NCI-H69 (cell line): ENCODE data around the gene ABHD17C.

Experiments used
- DNase-seq: peaks from one replicate; lab custom pipeline; 2025; lab: John Stamatoyannopoulos, UW

The ABHD17C gene

DNA sequence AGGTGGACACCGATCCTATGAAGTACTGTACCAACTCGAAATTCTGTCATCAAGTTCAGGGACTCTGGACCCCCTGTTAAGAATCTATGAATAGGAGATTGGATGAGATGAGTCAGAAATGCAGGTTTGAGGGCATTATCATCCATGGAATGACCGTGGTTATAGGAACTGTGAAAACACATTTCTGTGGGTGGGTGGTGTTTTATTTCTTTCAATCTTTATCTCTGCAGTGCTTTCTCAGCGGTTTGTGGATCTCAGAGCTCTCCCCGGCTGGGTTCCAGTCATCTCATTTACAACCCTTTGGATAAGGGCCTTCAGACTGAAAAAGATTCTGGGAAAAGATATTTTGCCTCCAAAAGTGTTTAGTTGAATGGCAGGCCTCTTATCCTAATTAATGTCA, 5.4 kb upstream of the ABHD17C start:
- DNase-seq = no peak

DNA sequence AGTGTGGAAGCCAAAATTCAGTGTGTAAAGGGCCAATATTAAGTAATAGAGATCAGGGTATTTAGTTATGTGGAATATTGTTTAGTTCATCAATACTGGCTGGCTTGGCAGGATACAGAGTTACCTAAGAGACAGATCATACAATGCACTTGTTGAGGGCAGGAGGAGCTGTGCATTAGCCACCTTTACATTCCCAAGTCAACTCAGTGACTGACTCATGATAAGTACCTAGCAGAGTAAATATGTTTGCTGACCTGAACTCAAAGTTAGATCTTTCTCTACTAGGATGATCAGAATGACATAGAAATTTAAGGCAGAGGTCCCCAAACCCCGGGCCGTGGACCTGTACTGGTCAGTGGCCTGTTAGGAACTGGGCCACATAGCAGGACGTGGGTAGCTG, 3.5 kb upstream of the ABHD17C start:
- DNase-seq = no peak

DNA sequence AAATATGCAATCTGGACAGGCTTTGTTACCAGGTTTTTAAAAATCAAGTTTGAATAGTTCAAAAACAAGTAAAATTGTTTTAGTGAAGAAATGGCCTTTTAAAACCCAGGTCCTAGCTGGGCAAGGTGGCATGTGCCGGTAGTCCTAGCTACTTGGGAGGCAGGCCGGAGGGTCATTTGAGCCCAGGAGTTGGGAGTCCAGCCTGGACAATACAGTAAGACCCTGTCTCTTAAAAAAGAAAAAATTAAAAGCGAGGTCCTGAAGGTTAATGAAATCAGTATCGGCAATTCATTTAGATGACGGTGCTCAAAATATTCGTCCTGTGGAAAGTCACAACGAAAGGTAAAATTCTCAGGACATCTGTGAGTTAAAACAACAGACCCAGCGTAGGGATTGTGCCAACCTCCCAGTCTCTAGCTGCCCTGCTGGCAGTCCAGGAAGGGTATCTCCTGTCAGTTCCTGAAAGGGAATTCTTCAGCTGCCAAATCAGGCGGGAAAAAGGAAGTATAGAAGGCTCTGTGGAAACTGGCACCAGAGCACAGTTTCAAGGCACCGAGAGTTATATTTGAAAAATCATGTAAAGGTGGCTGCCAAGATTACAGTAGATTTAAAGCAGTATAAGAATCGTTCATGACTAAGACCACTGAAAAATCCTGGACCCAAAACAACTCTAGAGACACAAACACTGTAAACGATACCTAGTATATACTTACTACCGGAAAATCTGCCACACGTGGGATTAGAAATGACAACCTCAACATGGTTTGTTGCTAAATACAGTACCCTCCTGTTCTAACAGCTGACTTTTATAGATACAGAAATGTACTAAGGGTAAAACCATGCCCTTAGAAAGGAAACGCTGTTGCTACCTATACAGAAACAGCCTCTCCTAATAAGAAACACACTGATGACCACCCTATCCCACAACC, 1.2 kb upstream of the ABHD17C start:
- peak; percentile 8 for DNase-seq

DNA sequence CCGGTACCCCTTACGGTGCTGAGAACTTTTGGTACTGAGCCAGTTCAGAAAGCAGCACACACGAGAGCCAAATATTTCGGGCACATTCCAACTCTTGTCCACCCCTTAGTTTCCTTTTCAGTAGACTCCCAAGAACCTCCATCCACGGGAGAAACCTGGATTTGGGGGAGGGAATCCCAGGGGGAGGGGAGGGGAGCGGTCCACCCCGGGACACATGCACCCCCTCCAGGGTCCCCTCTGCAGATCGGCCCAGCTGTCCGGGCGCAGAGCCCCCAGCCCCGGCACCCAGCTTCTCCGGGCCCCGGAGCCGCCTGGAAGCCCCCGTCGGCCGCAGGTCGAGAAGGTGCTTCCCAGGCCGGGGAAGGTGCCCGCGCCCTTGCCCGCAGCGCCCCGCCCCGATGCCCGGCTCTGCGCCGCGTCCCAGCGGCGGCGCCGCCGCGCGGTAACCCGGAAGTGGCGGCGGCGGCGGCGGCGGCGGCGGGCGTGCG, 455 bp upstream of the ABHD17C start:
- peak; percentile 35 for DNase-seq

DNA sequence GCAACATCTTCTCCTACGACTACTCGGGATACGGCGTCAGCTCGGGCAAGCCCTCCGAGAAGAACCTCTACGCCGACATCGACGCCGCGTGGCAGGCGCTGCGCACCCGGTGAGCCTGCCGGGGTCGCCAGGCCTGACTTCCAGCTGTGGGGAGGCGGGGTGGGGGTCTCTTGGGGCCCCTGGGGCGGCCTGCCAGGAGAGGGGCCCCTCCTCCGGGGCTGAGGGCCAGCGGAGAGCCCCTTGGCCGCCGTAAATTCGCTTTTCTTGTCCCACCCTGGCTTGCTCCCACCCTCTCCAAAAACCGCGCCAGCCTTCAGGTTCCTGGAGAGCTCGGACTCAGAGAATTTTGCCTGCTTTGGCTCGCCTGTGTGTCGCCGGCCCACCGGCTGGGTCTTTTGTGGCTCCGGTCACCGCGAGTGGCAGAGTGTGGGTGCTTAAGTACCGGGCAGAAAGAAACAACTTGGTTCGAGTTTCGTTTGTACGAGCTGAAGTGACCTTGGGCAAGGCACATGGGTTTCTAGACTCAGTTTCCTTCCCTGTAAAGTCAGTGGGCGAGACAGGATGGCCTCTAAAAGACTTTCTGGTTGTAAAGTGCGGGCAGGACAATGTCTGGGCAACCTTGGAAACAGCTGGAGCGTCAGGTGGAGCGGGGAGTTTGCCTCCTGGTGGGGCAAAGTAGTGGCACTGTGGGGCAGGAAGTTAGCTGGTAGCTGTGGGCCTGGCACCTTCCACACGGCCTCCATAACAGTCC, 976 bp downstream of the ABHD17C start:
- DNase-seq = peak; percentile 41

DNA sequence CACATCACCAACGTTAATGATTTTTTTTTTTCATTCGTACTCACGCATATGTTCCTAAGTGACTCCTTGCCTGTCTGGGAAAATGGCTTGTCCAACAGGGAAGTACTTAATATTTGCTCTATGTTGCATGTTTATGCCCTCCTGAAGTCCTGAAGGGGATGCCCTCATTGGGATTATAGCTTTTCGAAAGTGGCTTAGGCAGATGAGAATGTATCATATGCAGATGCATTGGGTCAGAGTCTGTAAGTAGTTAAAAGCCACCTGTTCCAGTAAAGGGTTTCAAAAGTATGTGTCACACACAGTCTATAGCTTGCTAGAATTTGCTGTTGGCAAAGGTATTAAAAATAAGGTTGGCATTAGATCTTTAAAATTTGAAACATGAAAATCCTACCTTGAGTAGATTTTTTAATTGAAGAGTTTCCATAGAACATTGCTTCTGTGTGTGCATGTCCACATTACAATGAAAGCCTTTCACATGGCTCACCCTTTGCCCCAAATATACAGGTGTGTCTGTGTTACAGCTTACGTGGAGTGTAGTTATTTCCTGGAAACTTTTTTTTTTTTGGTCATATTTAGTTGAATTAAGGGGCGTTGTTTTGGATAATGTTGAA, 2.1 kb downstream of the ABHD17C start:
- no peak for DNase-seq

DNA sequence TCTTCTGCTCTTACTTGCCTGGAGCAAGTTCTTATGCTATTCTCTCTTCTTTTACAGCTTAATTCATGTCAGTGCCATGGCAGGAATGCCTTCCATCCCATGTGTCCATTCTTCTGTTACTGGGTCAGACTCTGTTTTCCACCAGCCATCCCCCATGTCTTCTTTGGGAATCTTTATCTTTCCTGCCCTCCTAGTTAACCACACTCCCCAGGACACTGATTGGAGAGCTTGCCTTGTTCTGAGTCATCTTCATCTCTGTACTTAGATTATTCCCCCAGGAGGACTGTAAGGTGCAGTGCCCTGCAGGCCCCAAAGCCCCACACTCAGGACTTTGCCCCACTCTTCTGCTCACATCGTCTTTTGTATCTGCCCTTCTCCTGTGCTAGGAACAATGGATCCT, 3.6 kb downstream of the ABHD17C start:
- no peak for DNase-seq

DNA sequence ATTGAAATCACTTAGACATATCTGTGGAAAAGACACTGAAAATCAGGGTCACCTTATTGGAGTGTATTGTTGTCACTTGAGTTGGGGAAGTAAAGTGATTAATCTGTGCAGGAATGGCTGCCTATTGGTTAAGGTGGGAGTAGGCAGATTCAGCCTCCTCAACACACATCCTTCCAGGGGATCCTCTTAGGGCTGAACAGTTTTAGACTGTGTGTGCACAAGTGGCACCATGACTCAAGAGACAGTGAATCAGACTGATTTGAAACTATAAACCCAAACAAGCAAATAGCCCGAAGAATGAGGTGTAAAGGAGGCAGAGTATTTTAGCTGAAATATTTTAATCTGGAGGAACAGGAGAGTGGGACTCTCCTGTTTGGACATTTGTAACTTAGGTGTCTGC, 4.9 kb downstream of the ABHD17C start:
- DNase-seq = no peak

DNA sequence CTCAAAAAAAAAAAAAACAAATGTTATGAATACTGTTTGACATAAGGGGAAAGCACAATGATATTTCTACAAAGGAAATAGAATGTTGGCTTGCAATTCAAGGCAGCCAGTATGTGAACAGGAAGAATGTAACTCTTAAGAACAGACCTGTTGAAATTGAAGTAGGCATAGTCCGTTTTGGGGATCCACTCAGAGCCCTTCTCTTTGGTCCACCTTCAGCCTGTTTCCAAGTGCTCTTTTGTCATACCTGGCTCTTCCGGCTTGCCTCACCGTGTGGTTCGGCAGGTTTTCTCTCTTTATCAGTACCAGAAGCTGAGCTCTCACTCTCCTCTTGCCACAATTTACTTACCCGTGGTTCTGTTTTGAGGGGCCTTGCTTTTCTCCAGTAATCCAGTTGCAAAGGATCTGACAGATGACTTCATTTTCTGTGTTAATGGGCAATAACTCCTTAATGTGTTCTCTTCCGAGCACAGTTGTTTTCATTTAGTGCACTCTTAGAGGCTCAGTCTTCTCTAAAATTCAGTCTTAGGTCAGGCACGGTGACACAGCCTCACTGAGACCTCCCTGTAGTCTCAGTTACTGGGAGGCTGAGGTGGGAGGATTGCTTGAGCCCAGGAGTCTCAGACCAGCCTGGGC, 6.7 kb downstream of the ABHD17C start:
- DNase-seq = no peak

DNA sequence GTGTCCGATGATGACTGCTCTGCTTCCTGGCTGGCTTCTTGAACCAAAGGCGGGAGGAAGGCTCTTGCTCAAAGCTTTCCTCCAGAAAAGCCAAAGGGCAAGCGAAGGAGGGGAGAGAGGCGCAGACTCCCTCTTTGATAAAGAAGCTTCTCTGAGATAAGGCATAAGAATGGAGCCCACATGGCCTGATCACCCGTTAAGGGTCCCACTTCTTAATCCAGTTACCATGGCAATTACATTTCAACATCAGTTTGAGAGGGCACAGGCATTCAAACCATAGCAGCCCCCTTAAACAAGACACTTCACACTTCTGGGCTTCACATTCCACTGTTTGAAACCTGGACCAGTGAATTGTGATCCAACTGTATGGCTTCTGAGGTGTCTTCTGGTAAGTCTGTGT, 8.0 kb downstream of the ABHD17C start:
- no peak for DNase-seq

DNA sequence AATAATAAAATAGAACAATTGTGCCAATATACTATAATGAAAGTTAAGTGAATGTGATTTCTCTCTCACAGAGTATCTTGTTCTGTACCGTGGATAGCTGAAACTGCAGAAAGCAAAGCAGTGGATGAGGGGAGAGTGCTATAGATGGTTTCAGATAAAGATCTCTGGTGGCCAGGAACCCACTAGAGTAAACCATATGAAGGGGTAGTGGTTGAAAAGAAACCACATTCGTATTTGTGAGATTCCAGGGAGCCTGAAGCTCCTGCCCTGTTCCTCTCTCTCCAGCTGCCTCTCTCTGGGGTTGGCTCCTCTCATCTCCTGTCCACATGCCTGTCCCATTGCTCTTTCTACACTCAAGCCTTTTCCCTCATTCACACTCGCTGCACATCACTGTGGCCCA, 8.9 kb downstream of the ABHD17C start:
- DNase-seq = no peak

DNA sequence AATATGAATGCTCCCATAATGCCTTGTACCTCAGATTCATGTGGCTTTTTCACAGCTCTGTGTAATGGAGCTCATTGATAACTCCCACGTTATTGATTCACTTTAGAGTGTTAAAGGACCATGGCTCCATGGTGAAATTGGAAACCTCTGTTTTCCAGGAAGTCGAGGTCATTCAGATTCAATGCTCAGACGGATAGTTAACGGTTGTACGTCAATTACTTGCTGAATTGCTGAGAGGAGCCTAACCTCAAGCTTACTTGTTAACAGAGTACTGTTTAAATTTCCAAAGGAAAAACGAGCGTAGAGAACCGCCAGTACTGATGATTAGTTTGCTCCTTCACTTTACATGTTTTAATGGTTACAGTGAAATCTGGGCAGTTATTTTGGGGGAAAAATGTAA, 11.1 kb downstream of the ABHD17C start:
- DNase-seq = peak; percentile 9

DNA sequence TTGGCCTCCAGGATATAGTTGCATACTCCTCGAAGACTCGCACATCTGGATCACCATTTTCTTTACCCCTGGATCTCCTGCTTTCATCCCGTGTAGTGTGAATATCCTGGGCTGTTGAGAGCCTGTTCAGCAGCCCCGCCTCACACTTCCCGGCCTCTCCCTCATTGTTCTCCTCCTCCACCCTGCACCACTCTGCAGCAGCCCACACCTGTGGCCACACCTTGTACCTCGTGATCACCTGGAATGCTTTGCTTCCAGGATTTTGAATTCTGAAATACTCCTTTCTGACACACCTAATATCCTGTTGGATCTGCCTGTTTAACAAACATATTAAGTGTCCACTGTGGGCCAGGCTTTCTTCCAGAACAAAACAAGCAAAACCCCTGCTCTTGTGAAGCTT, 14.4 kb downstream of the ABHD17C start:
- peak; percentile 48 for DNase-seq

DNA sequence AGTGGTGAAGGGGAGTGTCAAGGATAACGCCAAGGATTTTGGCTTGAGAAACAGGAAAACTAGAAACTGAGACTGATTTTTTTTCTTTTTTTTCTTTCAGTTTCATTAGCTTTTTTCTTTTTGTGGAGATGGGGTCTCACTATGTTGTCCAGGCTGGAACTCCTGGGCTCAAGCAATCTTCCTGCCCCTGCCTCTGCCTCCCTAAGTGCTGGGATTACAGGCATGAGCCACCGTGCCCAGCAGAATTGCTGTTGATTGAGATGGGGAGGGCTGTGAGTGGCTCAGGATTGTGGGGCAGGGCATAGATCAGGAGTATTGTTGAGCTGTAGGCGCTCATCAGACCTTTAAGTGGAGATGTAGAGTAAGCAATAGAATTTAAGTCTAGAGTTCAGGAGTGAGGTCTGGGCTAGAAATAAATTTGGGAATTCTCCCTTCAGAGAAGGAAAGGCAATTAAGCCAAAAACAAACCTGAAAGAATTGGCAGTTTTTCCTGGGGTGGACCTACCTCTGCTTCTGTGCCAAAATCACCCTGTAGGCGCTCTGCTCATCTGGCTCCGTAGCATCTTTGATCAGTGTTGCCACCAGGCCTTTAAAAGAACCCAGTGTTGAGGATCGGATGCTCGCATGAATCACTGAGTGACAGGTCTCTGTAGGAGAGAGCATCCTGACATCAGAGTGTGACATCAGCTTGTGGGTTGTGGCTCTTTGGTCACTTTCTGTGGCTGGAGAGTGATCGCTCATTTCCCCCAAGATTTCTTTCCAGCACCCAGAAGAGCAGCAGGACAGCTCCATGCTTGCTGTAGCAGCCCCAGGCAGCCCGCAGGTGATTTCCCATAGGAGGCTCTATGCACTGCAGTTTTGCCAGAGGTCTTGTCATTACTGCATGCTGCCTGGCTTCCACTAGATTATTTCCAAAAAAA, 15.8 kb downstream of the ABHD17C start:
- DNase-seq = no peak

DNA sequence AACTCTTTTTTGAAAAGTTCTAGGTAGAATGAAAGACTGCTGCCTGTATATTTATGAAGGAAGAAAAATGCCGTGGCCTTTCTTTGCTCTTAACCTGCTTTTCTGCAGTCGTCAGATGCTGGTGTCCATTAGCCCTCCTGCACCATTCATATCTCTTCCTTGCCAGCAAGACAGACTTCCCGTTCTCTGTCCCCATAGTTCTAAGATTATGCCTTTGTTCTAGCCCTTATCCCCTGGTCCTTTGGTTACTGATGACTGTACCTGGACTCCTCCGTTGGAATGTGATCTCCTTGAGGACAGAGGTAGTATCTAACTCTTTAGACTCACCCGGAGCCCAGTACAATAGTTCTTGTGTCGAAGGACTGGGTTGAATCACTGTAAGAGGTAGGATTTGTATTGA, 16.8 kb downstream of the ABHD17C start:
- DNase-seq = no peak

DNA sequence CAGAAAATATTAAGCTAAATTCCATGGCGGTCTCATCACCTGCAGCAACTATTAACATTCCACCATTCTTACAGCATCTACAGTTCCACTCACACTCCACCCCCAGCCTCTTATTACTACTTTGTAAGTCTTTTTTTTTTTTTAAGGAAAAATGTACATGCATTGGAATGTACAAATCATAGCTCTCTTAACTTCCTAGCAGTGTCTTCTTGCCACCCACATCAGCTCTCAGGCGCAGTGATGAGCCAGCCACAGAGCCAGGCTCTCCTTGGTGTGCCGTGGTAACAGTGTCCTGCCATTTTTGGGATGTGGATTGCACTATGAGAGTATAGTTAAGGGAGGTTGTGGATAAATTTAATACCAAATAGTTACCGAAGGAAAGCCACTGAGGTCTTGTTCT, 17.8 kb downstream of the ABHD17C start:
- no peak for DNase-seq

DNA sequence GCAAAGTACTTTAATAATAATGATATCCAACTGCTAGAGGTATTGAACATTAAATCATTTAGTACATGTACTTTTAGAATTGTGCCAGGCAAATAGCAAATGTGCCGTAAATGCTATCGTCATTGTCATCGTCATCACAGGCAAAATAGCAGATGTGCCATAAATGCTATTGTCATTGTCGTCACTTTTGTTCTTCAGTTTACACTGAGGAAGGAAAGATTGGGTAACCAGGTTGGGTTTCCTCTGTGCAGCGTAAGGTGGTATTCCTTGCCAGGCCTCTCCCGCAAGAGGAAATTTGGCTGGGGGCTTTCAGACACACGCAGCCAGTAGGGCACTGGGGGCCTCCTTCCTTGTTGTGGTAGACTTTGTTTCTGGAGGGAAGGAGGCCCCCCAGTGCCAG, 26.4 kb downstream of the ABHD17C start:
- DNase-seq = no peak

DNA sequence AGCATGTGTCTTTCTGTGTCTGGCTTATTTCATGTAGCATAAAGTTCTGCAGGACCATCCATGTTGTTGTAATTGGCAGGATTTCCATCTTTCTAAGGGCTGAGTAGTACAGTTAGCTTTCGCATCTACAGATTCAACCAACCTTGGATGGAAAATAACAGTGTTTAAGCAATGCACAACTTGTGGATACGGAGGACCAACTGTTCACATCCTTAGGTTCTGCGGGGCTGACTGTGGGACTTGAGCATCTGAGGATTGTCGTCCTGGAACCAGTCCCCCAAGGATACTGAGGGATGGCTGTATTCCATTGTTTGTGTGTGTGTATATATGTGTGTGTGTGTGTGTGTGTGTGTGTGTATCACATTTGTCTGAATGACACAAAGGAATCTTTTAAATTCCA, 27.7 kb downstream of the ABHD17C start:
- no peak for DNase-seq

DNA sequence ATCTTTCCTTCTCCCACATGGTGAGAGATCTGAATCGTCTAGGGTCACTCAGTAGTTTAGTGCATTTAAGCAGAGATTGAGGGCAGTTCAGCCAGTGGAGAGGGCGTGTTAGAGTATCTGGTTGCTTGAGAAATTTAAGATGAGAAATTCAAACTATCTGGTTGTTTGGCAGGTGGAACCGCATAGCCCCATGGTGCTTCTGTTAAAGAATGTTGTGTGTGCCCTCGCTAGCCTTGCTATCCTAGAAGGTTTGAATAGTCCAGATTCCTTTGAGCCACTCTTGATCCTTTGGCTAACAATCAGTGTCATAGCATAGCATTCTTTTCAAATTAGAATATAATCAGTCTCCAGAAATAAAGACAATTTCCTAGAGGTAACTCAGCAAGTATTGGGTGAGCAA, 32.1 kb downstream of the ABHD17C start:
- no peak for DNase-seq

DNA sequence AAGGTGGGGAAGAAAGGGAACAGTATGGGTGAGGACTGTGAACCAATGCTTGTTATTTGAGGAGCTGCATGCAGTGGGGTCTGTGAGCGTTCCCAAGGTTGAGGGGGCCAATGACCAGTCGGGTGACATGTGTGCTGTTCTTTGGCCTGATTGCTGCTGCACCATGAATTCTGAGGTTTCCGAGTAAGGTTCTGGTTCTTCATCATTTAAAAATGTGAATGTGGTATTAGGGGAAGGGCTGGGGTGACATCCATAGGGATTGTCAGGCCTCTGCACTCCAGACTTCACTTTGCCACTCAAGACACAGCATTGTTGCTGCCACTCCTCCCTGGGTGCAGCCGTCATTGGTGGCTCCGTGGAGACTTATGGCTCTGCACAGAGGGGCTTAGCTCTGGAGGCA, 32.5 kb downstream of the ABHD17C start:
- no peak for DNase-seq

DNA sequence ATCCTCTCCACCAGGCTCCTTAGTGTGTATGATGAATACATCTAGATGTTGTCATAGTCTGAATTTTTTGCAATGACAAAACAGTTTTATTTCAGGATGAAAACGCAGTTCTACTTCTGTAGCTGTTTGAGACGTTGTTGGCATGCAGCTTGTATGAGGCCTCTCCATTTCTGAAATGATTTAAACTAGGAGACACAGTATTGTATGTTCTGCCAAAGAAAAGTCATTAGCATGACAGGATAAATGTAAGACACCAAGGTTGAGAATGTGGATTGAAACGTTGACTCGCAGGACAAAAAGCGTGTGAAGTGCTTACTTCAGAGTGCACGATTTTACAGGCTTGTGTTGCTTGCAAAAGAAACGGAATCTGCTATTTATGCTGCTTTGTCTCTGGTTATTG, 35.3 kb downstream of the ABHD17C start:
- DNase-seq = no peak
